NCI-H2227 treated with DMSO at 0.1 percent for 48 hours (cell line): ENCODE data around the gene ADGRG1.
A peak's percentile ranks its signal among the peaks of the same experiment; 100 is the strongest.

Source experiments
- DNase-seq: peaks from one replicate; lab custom pipeline; 2025; lab: John Stamatoyannopoulos, UW

The ADGRG1 gene

GRCh38 chr16:57635266-57636097 is 7.1 kb downstream of the ADGRG1 start:
- DNase-seq, result no peak

GRCh38 chr16:57636184-57636583 is 7.8 kb downstream of the ADGRG1 start:
- no peak for DNase-seq

- DNase-seq, result no peak
Observed at GRCh38 chr16:57637020-57637419, 8.6 kb downstream of the ADGRG1 start.

GRCh38 chr16:57637424-57637823 is 9.0 kb downstream of the ADGRG1 start:
- DNase-seq, result no peak

GRCh38 chr16:57637965-57638364 is 9.5 kb downstream of the ADGRG1 start:
- no peak for DNase-seq

- no peak for DNase-seq
Observed at GRCh38 chr16:57638381-57638780, 10.0 kb downstream of the ADGRG1 start.

GRCh38 chr16:57639172-57639887 is 10.9 kb downstream of the ADGRG1 start:
- peak; percentile 60 for DNase-seq

GRCh38 chr16:57640185-57640584 is 11.8 kb downstream of the ADGRG1 start:
- DNase-seq, result no peak

- DNase-seq, result no peak
Observed at GRCh38 chr16:57640612-57641011, 12.2 kb downstream of the ADGRG1 start.

GRCh38 chr16:57642160-57643135 is 14.0 kb downstream of the ADGRG1 start:
- no peak for DNase-seq

- DNase-seq, result no peak
Observed at GRCh38 chr16:57643147-57643874, 14.9 kb downstream of the ADGRG1 start.

- no peak for DNase-seq
Observed at GRCh38 chr16:57643910-57644309, 15.5 kb downstream of the ADGRG1 start.

- DNase-seq, result no peak
Observed at GRCh38 chr16:57644383-57645014, 16.1 kb downstream of the ADGRG1 start.

GRCh38 chr16:57645169-57645568 is 16.7 kb downstream of the ADGRG1 start:
- DNase-seq, result no peak

- DNase-seq, result no peak
Observed at GRCh38 chr16:57645691-57646387, 17.4 kb downstream of the ADGRG1 start.

- no peak for DNase-seq
Observed at GRCh38 chr16:57646388-57647039, 18.1 kb downstream of the ADGRG1 start.

- DNase-seq, result no peak
Observed at GRCh38 chr16:57647136-57647875, 18.9 kb downstream of the ADGRG1 start.

- no peak for DNase-seq
Observed at GRCh38 chr16:57648125-57648524, 19.7 kb downstream of the ADGRG1 start.
